Esophagus squamous epithelium (tissue), 4 donors: ENCODE measurements around the gene NDUFB2.

Experiments
- CTCF ChIP-seq, 6 experiments: fragments of 450-650 bp in 4 of 6; fragments of 200-600 bp in 2 of 6; sonication (generic) in 2 of 6; IDR thresholded peaks; one replicate each; pipeline ENCODE4 v1.5.1; 2016 to 2019; ENCODE audit warnings: antibody characterized with exemption in 6 of 6, mild to moderate bottlenecking in 4 of 6, moderate library complexity in 4 of 6
- POLR2A ChIP-seq, 4 donors: fragments of 450-650 bp; IDR thresholded peaks; one replicate each; pipeline ENCODE4 v1.6.1; 2017; ENCODE audit warnings: antibody characterized with exemption in 4 of 4, mild to moderate bottlenecking in 4 of 4, moderate library complexity in 3 of 4

GRCh38 chr7:140681766-140682165 is 14.7 kb upstream of the NDUFB2 start:
- TF ChIP-seq CTCF (IDR thresholded peaks at IDR 0.05): no peak
- no peak for TF ChIP-seq POLR2A (IDR thresholded peaks at IDR 0.05)
